DMS53 treated with DMSO at 0.1 percent for 48 hours (cell line): Measurements from ENCODE around the gene MRGPRG.

ENCODE experiments used
- DNase-seq: peaks from one replicate; lab custom pipeline; 2025; ENCODE audit not compliant: unreplicated experiment; lab: John Stamatoyannopoulos, UW

The MRGPRG gene

DNA sequence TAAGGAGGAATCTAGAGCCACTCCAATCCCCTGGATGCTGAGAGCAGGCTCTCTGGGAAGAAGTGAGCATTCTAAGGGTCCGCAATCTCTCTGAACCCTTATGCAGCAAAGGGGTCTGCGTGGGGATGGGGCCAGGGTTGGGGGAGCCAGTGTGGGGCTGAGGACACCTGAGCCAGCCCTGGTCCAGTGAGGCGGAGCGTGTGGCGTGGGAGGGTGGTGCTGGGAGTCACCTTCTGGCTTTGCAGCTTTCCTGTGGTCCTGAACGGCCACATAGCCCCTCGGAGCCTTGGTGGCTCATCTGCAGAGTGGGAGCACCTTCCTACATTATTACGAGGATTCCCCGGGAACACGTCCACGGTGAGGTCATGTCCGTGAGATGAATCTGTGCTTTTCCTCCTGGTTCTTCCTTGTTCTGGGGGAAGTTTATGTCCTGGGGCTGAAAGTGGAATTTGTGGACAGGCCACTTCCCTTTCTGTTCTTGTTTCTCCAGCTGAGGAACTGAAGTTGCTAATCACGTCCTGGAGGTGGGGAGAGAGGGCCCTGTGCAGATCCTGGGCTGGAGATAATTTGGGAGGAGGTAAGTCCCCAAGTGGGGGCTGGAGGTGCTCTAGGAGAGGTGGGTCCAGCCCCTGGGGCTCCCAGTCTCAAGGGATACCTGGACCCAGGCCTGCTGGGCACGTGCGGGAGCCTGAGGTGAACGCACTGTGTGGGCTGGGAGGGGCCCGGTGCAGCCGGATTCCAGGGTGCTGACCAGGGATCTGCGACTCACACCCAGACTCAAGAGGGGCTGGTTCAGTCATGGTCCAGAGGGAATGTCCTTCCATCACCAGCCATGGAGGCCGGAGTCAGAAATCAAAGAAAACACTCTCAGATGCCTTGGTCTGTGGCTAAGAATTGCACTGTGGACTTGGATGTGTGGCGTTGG is 7.5 kb upstream of the MRGPRG start:
- no peak for DNase-seq

DNA sequence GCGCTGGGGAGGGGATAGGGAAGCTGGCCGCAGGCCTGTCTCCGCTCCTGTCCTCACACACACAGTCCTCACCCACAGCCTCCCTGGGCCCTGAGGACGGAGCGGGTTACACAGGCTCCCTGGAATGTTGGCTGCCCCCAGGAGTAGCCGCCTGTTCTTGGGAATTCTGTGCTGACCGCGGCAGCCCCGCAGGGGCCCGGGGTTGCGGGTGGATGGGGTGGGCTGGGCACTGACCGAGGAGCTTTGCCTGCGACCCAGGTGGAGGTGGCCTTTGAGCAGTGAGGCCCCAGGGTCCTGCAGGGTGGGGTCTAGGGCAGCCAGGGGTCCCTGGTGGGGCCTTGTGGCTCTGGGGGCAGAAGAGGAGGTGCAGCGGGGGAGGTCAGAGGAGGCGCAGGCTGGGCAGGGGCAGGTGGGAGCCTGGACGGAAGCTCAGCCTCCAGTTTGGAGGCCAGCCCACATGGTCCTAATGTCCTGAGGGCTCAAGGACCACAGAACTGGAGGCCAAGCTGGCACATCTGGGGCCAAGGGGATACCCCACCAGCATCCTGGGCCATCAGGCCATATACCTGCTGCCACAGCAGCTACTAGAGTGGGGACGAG is 6.6 kb upstream of the MRGPRG start:
- no peak for DNase-seq

DNA sequence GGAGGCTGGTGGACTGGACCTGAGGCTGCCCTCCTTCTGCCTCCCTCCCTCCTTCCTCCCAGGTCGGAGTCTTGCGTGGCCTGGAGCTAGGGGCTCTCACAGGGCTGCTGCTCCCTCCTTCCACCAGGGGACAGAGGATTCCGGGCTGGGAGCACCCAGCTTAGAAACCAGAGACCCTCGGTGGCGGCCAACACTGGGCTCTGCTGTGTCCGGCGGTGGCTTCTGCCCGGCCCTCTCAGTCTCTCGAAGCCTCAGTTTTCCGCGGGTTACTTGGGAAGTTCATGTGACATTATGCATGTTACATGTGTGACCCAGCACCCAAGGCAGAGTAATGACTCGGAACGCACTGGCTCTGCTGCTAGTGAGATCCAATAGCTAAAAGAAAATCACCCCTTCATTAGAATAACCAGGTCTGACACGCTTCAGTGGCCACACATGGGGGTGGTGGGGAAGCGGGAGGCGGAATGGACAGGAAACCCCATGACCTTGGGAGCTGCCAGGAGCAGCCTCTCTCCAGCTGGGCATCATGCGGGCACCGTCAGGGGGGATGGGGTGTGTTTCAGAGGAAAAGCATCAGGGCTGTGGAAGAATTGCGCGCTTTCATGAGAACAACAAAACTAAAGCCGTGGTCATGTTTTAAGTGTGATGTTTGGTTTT is 5.9 kb upstream of the MRGPRG start:
- no peak for DNase-seq

DNA sequence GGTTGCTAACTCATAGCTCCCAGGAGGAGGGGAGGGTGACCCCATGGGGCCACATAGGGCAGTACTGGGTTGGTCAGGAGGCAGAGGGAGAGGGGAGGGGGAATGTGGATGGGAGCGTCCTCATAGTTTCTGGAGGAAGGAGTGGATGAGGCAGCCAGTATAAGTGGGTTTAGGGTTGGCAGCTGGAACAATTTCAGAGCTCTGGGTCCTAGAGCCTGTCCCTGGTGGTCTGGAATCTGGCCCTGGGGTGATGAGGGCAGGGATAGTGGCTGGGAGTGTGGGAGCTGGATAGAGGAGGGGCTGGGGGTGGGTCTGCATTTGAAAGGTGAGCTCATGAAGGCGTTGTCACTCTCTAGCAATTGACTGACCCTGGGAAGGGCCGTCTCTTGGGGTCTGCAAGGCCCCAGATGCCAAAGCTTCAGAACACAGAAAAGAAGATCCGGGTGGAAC is 5.3 kb upstream of the MRGPRG start:
- DNase-seq: no peak

DNA sequence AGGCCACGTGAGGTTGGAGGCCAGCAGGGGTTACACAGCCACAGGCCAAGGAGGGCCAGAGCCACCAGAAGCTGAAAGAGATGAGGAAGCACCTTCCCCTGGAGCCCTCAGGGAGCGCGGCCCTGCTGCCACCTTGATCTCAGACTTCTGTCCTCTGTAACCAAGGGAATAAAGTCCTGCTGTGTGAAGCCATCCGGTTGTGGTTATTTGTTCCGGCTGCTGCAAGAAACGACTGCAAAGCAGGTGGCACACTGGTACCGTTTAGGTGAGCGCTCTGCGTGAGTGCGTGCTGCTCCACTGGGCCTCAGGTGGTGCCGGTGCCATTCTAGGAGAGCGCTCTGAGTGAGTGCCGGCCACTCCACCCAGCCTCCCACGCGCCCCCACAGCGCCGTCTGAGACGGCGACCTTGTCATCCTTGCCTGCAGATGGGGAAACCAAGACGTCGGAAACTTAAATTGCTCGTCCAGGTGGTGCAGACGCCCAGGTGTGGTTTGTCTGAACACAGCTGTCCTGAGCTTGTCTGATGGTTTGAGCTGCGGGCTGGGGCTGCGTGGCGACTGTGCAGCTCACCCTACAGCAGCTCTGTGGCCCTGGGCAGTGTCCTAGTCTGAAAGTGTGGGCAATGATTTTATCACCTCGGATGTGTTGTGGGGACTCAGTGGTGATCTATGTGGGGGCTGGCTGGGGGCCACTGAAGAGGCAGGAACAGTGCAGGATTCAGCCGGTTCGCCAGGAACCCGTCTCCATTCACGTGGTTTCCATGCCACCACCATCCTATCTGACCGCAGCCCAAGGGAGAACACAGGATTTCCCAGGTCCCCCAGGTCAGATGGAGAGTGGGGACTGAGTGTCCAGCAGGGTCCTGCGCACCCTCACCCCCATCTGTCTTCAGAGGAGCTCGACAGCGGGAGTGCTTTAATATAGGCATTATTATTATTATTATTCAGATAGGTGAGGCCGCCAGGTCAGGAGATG is 4.6 kb upstream of the MRGPRG start:
- DNase-seq: no peak

DNA sequence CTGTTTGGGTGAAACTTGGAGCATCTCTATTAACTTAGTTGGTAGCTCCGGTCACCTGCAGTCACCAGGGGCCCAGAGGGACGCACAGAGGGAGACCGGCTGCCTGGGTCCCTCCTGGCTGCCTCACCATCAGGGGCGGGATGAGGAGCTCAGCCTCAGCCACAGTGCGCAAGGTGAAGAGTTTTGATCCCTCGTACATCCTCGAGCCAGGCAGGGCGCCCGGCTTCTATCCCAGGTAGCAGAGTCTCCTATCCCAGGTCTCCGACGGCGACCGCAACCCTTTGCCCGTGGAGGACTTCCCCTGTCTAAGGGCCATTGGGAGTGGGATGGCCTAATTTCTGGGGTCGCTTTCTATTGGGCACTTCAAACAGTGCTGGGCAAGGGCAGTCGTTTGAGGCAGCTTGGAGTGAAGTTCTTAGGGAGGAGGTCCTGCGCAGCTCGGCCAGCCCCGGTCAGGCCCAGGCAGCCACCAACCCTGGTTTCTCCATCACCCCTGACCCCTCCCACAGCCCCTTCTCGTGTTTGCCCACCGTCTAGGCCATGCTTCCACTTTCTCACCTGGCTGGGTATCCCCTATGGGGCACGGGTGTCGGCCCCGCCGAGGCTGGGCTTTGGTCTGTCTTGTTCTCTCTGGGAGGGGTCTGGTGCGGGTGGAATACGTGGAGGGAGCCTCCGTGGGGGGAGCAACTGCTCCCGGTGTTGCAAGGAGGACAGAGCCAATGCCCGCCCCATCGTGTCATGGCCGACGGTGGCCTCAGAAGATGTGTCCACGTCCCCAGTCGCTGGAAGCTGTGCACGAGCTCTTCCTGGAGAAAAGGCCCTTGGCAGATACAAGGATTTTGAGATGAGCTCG is 3.6 kb upstream of the MRGPRG start:
- DNase-seq: no peak

DNA sequence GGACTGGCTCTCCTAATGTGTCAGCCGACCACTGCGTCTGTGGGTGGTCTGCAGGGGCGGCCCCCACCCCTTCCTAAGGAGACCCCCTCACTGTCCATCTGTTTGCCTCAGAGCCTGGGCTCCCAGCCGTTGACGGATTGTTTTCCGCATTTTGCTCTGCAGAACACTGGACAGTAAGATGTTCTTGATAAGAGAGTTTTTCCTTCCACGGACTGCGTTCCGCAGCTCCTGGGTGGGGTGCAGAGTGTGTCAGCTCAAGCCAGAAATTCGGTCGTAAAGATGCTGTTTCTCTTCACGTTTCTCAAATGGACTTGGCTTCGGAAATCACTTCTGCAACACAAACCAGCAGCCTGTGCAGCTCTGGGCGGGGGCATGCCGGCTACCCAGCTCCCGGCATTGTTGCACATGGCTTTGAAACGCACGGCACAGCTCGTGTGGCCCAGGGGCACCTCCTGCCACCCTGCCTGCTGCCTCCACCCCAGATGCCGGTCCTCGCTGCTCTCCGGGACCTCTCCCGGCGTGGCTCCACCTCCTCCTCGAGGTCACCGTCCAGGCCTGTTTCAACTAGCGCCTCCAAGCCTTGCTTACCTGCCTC is 2.9 kb upstream of the MRGPRG start:
- no peak for DNase-seq

DNA sequence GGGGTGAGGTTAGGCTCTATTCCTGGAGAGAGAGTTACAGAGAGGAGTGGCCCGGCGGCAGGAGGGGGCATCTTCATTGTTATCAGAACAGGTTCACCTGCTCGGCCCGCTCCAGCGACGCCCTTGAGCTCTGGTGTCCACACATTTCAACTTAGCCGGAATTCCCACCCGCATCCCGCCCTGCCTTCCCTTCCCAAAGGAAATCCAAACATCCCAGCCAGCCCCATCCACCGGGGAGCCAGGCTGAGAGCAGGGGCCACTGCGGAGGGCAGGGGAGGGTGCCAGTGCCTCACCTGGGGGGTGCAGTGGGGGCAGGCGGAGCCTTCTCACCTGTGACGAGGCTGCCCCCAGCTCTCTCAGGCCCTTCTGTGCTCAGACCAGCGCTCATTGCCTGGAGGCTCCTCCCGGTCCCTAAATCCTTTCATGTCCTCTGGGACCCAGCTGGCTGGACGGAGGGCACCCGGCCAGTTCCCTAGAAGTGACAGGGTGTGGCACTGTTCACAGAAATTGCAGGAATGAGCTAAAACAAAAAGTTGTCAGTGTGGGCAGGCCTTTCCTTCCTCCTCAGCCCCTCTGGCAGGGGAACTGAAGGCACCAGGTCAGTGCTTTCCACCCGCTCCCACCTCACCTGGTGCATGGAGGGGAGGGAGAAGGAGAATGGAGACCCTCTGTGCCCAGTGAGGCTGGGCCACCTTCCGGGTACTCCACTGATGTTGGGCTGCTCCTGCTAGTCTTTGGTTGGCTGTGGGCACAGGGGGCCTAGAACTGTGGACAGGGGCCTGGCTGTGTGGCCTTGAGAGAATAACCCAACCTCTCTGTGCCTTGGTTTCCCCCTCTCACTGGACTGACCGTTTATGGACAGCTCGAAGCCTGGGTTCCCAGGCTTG is 2.2 kb upstream of the MRGPRG start:
- DNase-seq: no peak

DNA sequence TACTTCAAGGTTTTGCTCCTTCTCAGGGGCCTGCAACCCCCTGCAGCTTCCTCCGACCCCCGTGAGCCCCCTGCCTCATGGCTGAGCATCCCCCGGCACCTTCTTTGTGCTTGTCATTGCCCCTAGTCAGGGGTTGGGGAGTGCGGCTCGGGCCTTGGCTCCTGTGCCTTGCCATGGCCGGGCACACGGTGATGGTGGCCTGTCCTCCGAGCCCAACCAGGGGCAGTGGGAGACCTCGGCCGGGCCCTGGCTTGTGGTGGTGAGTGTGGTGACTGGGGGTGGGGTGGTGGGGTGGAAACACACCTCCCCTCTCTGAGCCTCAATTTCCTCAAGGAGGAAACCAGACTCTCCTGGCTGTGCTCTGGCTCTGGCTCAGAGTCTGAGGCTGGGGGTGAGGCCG is 1.5 kb upstream of the MRGPRG start:
- no peak for DNase-seq

DNA sequence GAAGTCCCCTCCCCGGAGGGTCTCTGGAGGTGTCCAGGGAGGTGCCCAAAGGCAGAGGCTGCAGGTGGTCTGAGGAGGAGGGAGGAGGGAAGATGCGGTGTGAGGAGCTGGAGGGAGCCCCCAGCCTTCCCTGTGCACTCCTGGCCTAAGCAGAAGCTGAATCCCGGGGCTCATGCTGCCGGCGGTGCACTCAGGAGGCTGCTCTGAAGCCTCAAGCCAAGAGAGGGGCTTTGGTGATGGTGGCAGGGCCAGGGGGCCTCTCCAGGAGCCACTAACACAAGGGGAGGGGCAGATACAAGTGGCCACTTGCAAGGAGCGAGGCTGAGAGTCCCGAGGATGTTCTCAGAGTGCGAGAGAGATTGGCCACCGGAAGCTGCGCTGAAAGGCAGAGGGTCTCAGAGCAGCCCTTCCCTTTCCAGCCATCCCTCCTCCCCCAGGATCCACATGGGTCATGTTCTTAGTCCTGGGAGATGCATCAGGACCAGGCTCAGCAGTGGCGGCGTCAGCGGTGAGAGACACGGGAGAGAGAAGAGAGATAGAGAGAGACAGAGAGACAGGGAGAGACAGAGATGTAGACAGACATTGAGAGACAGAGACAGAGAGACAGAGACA is 774 bp upstream of the MRGPRG start:
- DNase-seq: no peak

DNA sequence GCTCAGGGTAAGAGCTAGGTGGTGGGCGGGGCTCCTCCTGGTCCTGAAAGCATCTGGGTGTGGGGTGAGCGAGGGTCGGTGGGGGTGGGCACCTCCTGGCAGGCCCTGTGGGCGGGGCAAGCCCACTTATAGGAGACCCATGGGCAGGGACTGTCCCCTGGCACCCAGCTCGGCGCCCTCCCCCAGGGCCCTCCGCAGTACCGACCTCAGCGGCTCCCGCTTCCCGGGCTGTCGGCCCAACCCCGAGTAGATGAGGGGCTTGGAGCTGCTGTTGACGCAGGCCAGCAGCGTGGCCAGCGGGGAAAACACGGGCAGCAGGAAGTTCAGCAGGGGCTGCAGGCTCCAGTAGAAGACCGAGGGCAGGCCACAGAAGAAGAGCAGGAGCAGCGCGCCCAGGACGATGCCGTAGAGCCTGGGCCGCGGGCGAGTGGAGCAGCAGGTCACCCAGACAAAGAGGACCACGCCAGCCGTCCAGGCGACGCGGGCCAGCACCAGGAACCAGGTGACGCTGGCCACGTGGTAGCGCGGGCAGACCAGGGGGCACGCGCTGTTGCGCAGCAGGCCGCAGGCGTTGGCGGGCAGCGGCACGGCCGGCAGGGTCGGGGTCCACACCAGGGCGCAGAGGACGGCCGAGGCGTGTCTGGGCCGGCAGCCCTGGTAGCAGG is 663 bp downstream of the MRGPRG start:
- DNase-seq: no peak

DNA sequence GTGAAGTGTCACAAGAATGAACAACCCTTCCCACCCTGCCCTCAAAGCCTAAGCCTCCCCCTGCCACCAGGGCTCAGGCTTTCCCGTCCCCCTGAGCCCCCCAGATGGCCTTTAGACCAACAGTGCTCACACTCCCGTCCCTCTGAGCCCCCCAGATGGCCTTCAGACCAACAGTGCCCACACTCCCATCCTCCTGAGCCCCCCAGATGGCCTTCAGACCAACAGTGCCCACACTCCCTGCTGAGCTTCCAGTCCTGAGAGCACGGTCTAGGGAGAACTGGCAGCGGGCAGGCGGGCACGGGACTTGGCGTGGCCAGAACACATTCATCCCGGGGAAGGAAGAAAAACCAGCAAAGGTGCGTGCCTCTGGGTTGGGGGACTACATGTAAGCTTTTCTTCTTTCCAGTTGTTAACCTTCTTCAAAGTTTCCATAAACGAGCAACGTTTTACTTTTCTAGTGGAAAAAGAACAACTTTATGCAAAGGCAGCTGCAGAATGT is 2.5 kb downstream of the MRGPRG start:
- DNase-seq: no peak

DNA sequence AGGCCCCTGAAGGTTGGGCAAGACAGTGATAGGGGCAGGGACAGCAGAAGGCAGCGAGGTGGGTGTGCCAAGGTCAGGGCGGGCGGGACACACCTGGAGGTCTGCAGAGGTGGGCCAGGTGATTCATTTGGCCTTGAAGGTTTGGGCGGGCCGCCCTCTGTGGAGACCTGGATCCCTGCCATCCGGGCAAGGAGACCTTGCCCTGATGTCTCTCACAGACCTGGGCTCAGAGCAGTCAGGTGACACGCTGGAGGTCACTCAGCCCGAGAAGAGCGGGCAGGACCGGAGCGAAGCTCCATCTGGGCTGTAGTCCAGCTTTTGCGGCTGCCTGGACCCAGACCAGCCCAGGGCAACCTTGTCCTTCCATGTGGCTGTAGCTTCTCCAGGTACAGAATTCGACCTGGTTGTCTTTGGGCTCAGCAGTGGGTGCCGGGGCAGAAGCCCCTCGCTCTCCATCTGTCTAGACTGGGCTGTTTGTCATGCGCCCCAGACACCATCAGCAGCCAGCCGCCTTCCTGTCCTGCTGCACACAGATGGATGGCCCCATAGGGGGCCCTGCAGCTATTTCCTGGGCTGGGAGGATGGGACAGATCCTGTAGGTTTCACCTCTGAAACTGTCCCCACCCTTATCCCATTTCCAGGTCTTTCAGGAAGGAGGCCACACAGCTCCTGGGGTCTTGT is 3.1 kb downstream of the MRGPRG start:
- no peak for DNase-seq

DNA sequence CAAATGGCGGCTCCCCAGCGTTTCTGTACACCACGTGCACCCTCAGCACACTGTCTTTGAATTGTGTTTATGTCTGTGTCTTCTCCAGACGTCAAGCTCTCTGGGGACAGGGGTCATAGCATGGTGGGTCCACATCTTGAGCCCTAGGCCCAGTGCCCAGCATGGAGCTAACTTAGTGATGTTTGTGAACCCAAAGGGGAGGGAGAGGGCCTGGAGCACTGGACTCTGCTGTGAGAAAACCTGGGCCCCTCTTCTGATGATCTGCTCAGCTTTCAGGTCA is 4.3 kb downstream of the MRGPRG start:
- DNase-seq: no peak

DNA sequence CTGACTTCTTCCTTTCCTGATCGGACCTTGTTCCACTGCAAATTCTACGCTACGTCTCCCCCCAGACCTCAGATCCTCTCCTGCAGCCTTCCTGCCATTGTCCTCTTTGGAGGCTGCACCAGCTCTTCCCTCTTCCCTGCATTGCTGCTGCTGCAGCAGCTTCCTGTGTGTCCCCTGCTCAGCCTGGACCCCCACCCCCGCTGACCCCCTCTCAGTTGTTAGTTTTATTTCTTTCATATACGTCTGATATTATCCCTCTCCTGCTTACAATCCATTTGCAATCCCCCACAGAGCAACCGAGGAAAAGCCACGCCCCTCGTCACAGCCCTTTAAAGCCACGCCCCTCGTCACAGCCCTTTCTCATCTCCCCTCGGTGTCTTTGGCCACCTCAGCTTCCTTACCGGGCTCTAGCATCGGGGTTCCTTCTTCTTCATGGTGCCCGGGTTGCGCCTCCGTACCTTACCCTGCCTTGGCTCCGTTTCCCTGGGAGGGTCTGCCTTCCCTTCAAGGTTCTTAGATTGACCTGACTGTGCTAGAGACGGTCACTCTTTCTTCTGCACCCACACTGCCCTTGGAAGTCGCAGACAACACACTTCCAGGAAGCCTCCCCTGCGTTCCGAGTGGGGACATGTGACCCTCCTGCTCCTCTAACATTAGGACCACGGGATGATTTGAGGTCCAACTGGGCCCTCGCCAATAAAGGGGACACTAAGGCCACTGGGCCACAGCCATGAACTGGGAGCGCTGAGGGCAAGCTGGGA is 4.8 kb downstream of the MRGPRG start:
- DNase-seq: no peak

DNA sequence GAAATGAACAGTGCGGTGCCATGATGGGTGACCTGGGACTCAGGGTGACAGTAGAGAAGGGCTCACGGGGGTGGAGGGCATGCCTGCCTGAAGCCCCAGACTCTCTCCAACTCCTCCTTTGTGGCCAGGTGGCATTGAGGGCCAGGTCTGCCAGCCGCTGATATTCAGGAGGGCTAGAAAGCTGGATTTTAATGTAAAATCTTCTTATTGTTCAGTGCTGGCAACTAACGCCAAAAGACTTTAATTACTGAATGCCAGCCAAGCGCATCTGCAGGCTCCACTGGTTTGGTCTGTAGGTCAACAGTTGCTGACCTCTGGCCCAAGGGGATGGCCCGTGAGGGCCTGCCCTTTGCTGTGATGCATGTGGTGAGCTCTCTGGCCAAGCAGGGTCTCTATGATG is 10.3 kb downstream of the MRGPRG start:
- DNase-seq: no peak
